Sigmoid colon (tissue), 7 donors: Measurements from ENCODE around the gene EFEMP2. TPM values are rescaled to one million over a fixed set of nuclear protein-coding genes. Genes with fewer than 3 reads are reported as not detected.

Experiments
- DNase-seq: peaks from one replicate; pipeline ENCODE4 v3.0.0-alpha.2; 2019
- H3K27ac ChIP-seq, 4 donors: fragments of 200-600 bp; sonication (generic); one replicate each; pipeline ENCODE4 v1.5.1; 2016 to 2019; ENCODE audit warnings: mild to moderate bottlenecking in 1 of 4
- H3K27me3 ChIP-seq, 3 donors: fragments of 200-600 bp; sonication (generic); one replicate each; pipeline ENCODE4 v1.5.1; 2019; ENCODE audit warnings: mild to moderate bottlenecking in 1 of 3
- H3K36me3 ChIP-seq, 4 donors: fragments of 200-600 bp; sonication (generic); one replicate each; pipeline ENCODE4 v1.5.1; 2016 to 2019
- H3K4me1 ChIP-seq, 4 donors: fragments of 200-600 bp; sonication (generic); one replicate each; pipeline ENCODE4 v1.5.1; 2017 to 2019
- H3K4me3 ChIP-seq, 4 donors: fragments of 200-600 bp; sonication (generic); one replicate each; pipeline ENCODE4 v1.5.1; 2017 to 2019; ENCODE audit warnings: mild to moderate bottlenecking in 2 of 4, moderate library complexity in 1 of 4
- H3K9me3 ChIP-seq, 4 donors: fragments of 200-600 bp in 3 of 4; sonication (generic) in 3 of 4; one replicate each; pipeline versions ENCODE4 v1.5.1 to v1.6.1; 2013 to 2019
- CTCF ChIP-seq, 4 experiments: fragments of 450-650 bp in 3 of 4; fragments of 200-600 bp in 1 of 4; IDR thresholded peaks; one replicate each; pipeline ENCODE4 v1.5.1; 2016 to 2019; ENCODE audit warnings: antibody characterized with exemption in 4 of 4, mild to moderate bottlenecking in 3 of 4, moderate library complexity in 2 of 4
- EP300 ChIP-seq, 4 donors: sonication (generic); formaldehyde crosslinking; IDR thresholded peaks; one replicate each; pipeline ENCODE4 v1.6.1; 2017; ENCODE audit warnings: antibody characterized with exemption in 4 of 4
- POLR2A ChIP-seq, 2 donors: fragments of 450-650 bp; IDR thresholded peaks; one replicate each; pipeline ENCODE4 v1.6.1; 2016; ENCODE audit warnings: antibody characterized with exemption in 2 of 2, mild to moderate bottlenecking in 2 of 2, moderate library complexity in 2 of 2
- POLR2AphosphoS5 ChIP-seq, 4 donors: sonication (generic); formaldehyde crosslinking; IDR thresholded peaks; one replicate each; pipeline ENCODE4 v1.6.1; 2017; ENCODE audit warnings: antibody characterized with exemption in 4 of 4
- WGBS, 2 donors: extraction: QIAGEN DNeasy Blood & Tissue Kit; methylation state at CpG; one replicate each; pipeline ENCODE4 v1.1.7; 2013; 5-methylcytosine and 5-hydroxymethylcytosine counted together
- intact Hi-C: fragments of 100-400 bp; cut with DNase I; formaldehyde crosslinking; loops from one replicate; pipeline ENCODE4 v1.15.1; 2023
- polyA plus RNA-seq, 3 donors: library from polyadenylated mRNA; stranded (reverse); fragments of 200-250 nt; gene quantifications; one replicate each; pipeline ENCODE4 v1.2.3, GENCODE V29; 2013
- total RNA-seq, 4 donors: library from RNA; depleted of rRNA; stranded (reverse); fragments of >200 nt; gene quantifications; one replicate each; pipeline ENCODE4 v1.1.0, GENCODE V29; 2016
- donor health status: healthy with polysubstance abuse.
- donor health status: Bipolar disorder and iron deficiency.
- donor health status: healthy.

The EFEMP2 gene
- total and polyA plus RNA-seq, 7 donors = 8.6 to 120 (median 71.7) TPM

GRCh38 chr11:65883786-65884715, 11.5 kb upstream of the EFEMP2 start:
- Histone ChIP-seq H3K4me1 (peaks cover 0 to 31% (median 28%) of the 10 kb centered on the region in 4 donors), H3K27me3 (no peaks in the 10 kb centered on the region), H3K4me3 (no peak overlapping the region), H3K9me3 (no peaks in the 10 kb centered on the region), H3K36me3 (peaks cover 4 to 45% (median 15%) of the 10 kb centered on the region in 4 donors), H3K27ac (peak overlapping the region in 3 of 4 donors; percentile 11 to 63 (median 52))
- peak; percentile 65 for DNase-seq
- intact Hi-C loops = loop anchor here (1.0 kb wide), 1 partner anchor 105 kb away; no protein-coding TSS in a partner anchor
- TF ChIP-seq EP300 (IDR thresholded peaks at IDR 0.05) (no peak), CTCF (IDR thresholded peaks at IDR 0.05) (no peak), POLR2AphosphoS5 (IDR thresholded peaks at IDR 0.05) (no peak), POLR2A (IDR thresholded peaks at IDR 0.05) (no peak)
- WGBS, 2 donors = 82 to 88% methylated on average over 28 of the region's 28 CpGs

GRCh38 chr11:65883058-65883761, 10.6 kb upstream of the EFEMP2 start:
- Histone ChIP-seq H3K4me3 (no peak overlapping the region), H3K9me3 (no peaks in the 10 kb centered on the region), H3K4me1 (peaks cover 0 to 26% (median 24%) of the 10 kb centered on the region in 4 donors), H3K27ac (no peak overlapping the region), H3K27me3 (no peaks in the 10 kb centered on the region), H3K36me3 (peaks cover 4 to 45% (median 15%) of the 10 kb centered on the region in 4 donors)
- peak; percentile 64 for DNase-seq
- intact Hi-C loops = no loop called here
- TF ChIP-seq CTCF (IDR thresholded peaks at IDR 0.05) (no peak), POLR2AphosphoS5 (IDR thresholded peaks at IDR 0.05) (no peak), POLR2A (IDR thresholded peaks at IDR 0.05) (no peak), EP300 (IDR thresholded peaks at IDR 0.05) (no peak)
- WGBS, 2 donors = 94 to 95% methylated on average over 13 of the region's 13 CpGs

- H3K36me3 ChIP-seq = peaks cover 4 to 45% (median 15%) of the 10 kb centered on the region in 4 donors
- H3K27ac ChIP-seq = no peak overlapping the region
- H3K9me3 ChIP-seq = no peaks in the 10 kb centered on the region
- peak; percentile 67 for DNase-seq
- WGBS, 2 donors = 88 to 94% methylated on average over 30 of the region's 30 CpGs
- no peaks in the 10 kb centered on the region for H3K27me3 ChIP-seq
- H3K4me1 ChIP-seq = peaks cover 0 to 19% (median 18%) of the 10 kb centered on the region in 4 donors
- no peak overlapping the region for H3K4me3 ChIP-seq
- TF ChIP-seq EP300 (IDR thresholded peaks at IDR 0.05) (no peak), POLR2A (IDR thresholded peaks at IDR 0.05) (no peak), POLR2AphosphoS5 (IDR thresholded peaks at IDR 0.05) (no peak)
- intact Hi-C loops = no loop called here
These were observed 9.8 kb upstream of the EFEMP2 start for GRCh38 chr11:65882120-65883057.

GRCh38 chr11:65880844-65881421, 8.3 kb upstream of the EFEMP2 start:
- no peak overlapping the region for H3K4me3 ChIP-seq
- no peak for DNase-seq
- H3K36me3 ChIP-seq = peaks cover 4 to 34% (median 14%) of the 10 kb centered on the region in 4 donors
- H3K27me3 ChIP-seq = no peaks in the 10 kb centered on the region
- no peaks in the 10 kb centered on the region for H3K9me3 ChIP-seq
- intact Hi-C loops = no loop called here
- no peak for TF ChIP-seq POLR2AphosphoS5 (IDR thresholded peaks at IDR 0.05)
- TF ChIP-seq CTCF (IDR thresholded peaks at IDR 0.05) = no peak
- TF ChIP-seq POLR2A (IDR thresholded peaks at IDR 0.05) = no peak
- no peak for TF ChIP-seq EP300 (IDR thresholded peaks at IDR 0.05)
- 67 to 79% methylated on average over 7 of the region's 7 CpGs for WGBS, 2 donors
- H3K27ac ChIP-seq = no peak overlapping the region
- peaks cover 0 to 11% (median 10%) of the 10 kb centered on the region in 4 donors for H3K4me1 ChIP-seq
